OCI-LY1 (cell line): ENCODE data around the gene GNAS.

Experiments
- H2AFZ ChIP-seq: fragments of 200-600 bp; sonication (generic), shearing (Covaris generic); 2 replicates; pipeline ENCODE4 v1.6.0; 2014; ENCODE audit warnings: antibody characterized with exemption, mild to moderate bottlenecking, low read length
- H3F3A ChIP-seq: fragments of 200-600 bp; sonication (generic), shearing (Covaris generic); 2 replicates; pipeline ENCODE4 v1.6.0; 2014; ENCODE audit warnings: mild to moderate bottlenecking, antibody characterized with exemption, low read length, moderate library complexity; ENCODE audit not compliant: insufficient read depth
- H3K27ac ChIP-seq: fragments of 200-600 bp; sonication (generic); 2 replicates; pipeline ENCODE4 v1.5.1; 2014; ENCODE audit warnings: low read length, mixed run types, mild to moderate bottlenecking, low read depth; ENCODE audit not compliant: poor library complexity, severe bottlenecking
- H3K27me3 ChIP-seq: fragments of 200-600 bp; sonication (generic); 2 replicates; pipeline ENCODE4 v1.6.0; 2014; ENCODE audit warnings: antibody characterized with exemption, mild to moderate bottlenecking, low read length, moderate library complexity; ENCODE audit not compliant: insufficient read depth
- H3K36me3 ChIP-seq: fragments of 200-600 bp; sonication (generic); 2 replicates; pipeline ENCODE4 v1.6.1; 2014; ENCODE audit warnings: mild to moderate bottlenecking, antibody characterized with exemption, low read length, moderate library complexity, mixed read lengths; ENCODE audit not compliant: insufficient read depth
- H3K4me1 ChIP-seq: fragments of 200-600 bp; sonication (generic); 2 replicates; pipeline ENCODE4 v1.5.1; 2014; ENCODE audit warnings: mild to moderate bottlenecking, low read length, moderate library complexity; ENCODE audit not compliant: insufficient read depth, severe bottlenecking
- H3K4me2 ChIP-seq: fragments of 200-600 bp; sonication (generic), shearing (Covaris generic); 2 replicates; pipeline ENCODE4 v1.6.1; 2014; ENCODE audit warnings: low read length
- H3K4me3 ChIP-seq: fragments of 200-600 bp; sonication (generic); 2 replicates; pipeline ENCODE4 v1.5.1; 2014; ENCODE audit warnings: low read length, low read depth, mild to moderate bottlenecking, mixed read lengths; ENCODE audit not compliant: poor library complexity, severe bottlenecking
- H3K79me2 ChIP-seq: fragments of 200-600 bp; shearing (Covaris generic); 2 replicates; pipeline ENCODE4 v1.6.1; 2016; ENCODE audit warnings: mixed run types, low read length, mixed read lengths; ENCODE audit not compliant: insufficient read depth
- H3K9ac ChIP-seq: fragments of 200-600 bp; sonication (generic), shearing (Covaris generic); 2 replicates; pipeline ENCODE4 v1.6.1; 2014; ENCODE audit warnings: mild to moderate bottlenecking, low read length, mixed read lengths
- H3K9me2 ChIP-seq: fragments of 200-600 bp; sonication (generic), shearing (Covaris generic); 2 replicates; pipeline ENCODE4 v1.6.1; 2014; ENCODE audit warnings: low read depth, mild to moderate bottlenecking, low read length, mixed read lengths
- H3K9me3 ChIP-seq: fragments of 200-600 bp; shearing (Covaris generic); 2 replicates; pipeline ENCODE4 v1.6.1; 2014; ENCODE audit warnings: low read length, mixed read lengths
- H4K20me1 ChIP-seq: fragments of 200-600 bp; sonication (generic), shearing (Covaris generic); 2 replicates; pipeline ENCODE4 v1.6.0; 2016; ENCODE audit warnings: mild to moderate bottlenecking, low read length; ENCODE audit not compliant: insufficient read depth
- CTCF ChIP-seq: fragments of 200-600 bp; sonication (generic), shearing (Covaris generic); IDR thresholded peaks from 2 replicates; pipeline ENCODE4 v1.5.1; 2017; ENCODE audit warnings: mild to moderate bottlenecking, antibody characterized with exemption, low read length, moderate library complexity, mixed read lengths
- EZH2 ChIP-seq: fragments of 200-600 bp; sonication (generic), shearing (Covaris generic); IDR thresholded peaks from 2 replicates; pipeline ENCODE4 v1.8.0; 2017; ENCODE audit warnings: borderline replicate concordance, mixed run types, mild to moderate bottlenecking, antibody characterized with exemption, low read length, moderate library complexity, mixed read lengths

Gene GNAS

GRCh38 chr20:58875111-58875510, 22.6 kb downstream of the GNAS start:
- TF ChIP-seq EZH2 (no peak), CTCF (no peak)
- no peak overlapping the region for H3K27ac ChIP-seq
- no peaks in the 10 kb centered on the region for H3K4me1 ChIP-seq
- no peak overlapping the region for H2AFZ ChIP-seq
- H3K4me2 ChIP-seq: no peak overlapping the region
- H3K9ac ChIP-seq: no peak overlapping the region
- H3F3A ChIP-seq: no peaks in the 10 kb centered on the region
- no peaks in the 10 kb centered on the region for H4K20me1 ChIP-seq
- no peaks in the 10 kb centered on the region for H3K9me3 ChIP-seq
- no peaks in the 10 kb centered on the region for H3K79me2 ChIP-seq
- H3K9me2 ChIP-seq: no peaks in the 10 kb centered on the region
- no peaks in the 10 kb centered on the region for H3K27me3 ChIP-seq
- H3K4me3 ChIP-seq: no peak overlapping the region
- no peaks in the 10 kb centered on the region for H3K36me3 ChIP-seq

- H3K36me3 ChIP-seq: no peaks in the 10 kb centered on the region
Observed at GRCh38 chr20:58875541-58876134, 23.1 kb downstream of the GNAS start.

GRCh38 chr20:58876437-58876836, 23.9 kb downstream of the GNAS start:
- Histone ChIP-seq H3K27ac (no peak overlapping the region), H3K79me2 (no peaks in the 10 kb centered on the region)

More at GRCh38 chr20:58875541-58876134, 23.1 kb downstream of the GNAS start:
- Histone ChIP-seq H3K9me3 (no peaks in the 10 kb centered on the region), H3K4me1 (no peaks in the 10 kb centered on the region), H2AFZ (no peak overlapping the region), H3F3A (no peaks in the 10 kb centered on the region), H4K20me1 (no peaks in the 10 kb centered on the region), H3K9ac (no peak overlapping the region), H3K27ac (no peak overlapping the region), H3K27me3 (no peaks in the 10 kb centered on the region), H3K4me3 (no peak overlapping the region), H3K79me2 (no peaks in the 10 kb centered on the region), H3K4me2 (no peak overlapping the region), H3K9me2 (no peaks in the 10 kb centered on the region)
- no peak for TF ChIP-seq EZH2

More at GRCh38 chr20:58876437-58876836, 23.9 kb downstream of the GNAS start:
- no peaks in the 10 kb centered on the region for H3K9me3 ChIP-seq
- H3F3A ChIP-seq: no peaks in the 10 kb centered on the region
- TF ChIP-seq CTCF: no peak
- no peak for TF ChIP-seq EZH2
- no peak overlapping the region for H2AFZ ChIP-seq
- no peaks in the 10 kb centered on the region for H3K4me1 ChIP-seq
- H4K20me1 ChIP-seq: no peaks in the 10 kb centered on the region
- H3K9me2 ChIP-seq: no peaks in the 10 kb centered on the region
- no peaks in the 10 kb centered on the region for H3K27me3 ChIP-seq
- no peak overlapping the region for H3K9ac ChIP-seq
- H3K4me2 ChIP-seq: no peak overlapping the region
- H3K4me3 ChIP-seq: no peak overlapping the region
- H3K36me3 ChIP-seq: no peaks in the 10 kb centered on the region
